IPS-15b (cell line): ENCODE data around the gene DSG4.

Experiments
- H3K27me3 ChIP-seq: one replicate; pipeline ENCODE4 v1.6.1; 2013; ENCODE audit warnings: low read length; ENCODE audit not compliant: control insufficient read depth, insufficient read depth
- H3K36me3 ChIP-seq: one replicate; pipeline ENCODE4 v1.6.1; 2013; ENCODE audit warnings: low read length; ENCODE audit not compliant: control insufficient read depth, insufficient read depth
- H3K4me1 ChIP-seq: one replicate; pipeline ENCODE4 v1.6.1; 2013; ENCODE audit warnings: mild to moderate bottlenecking, low read length; ENCODE audit not compliant: control insufficient read depth, insufficient read depth
- H3K4me3 ChIP-seq: one replicate; pipeline ENCODE4 v1.5.1; 2013; ENCODE audit warnings: low read depth, low read length
- H3K9ac ChIP-seq: one replicate; pipeline ENCODE4 v1.6.1; 2013; ENCODE audit warnings: low read depth, mild to moderate bottlenecking, low read length
- H3K9me3 ChIP-seq: one replicate; pipeline ENCODE4 v1.6.1; 2013; ENCODE audit warnings: mild to moderate bottlenecking, low read length; ENCODE audit not compliant: control insufficient read depth, insufficient read depth

DSG4 gene

GRCh38 chr18:31410716-31411483 is 34.3 kb downstream of the DSG4 start:
- no peaks in the 10 kb centered on the region for H3K4me1 ChIP-seq
- H3K9ac ChIP-seq, result no peak overlapping the region
- no peaks in the 10 kb centered on the region for H3K36me3 ChIP-seq

GRCh38 chr18:31413137-31413536 is 36.6 kb downstream of the DSG4 start:
- Histone ChIP-seq H3K9ac (no peak overlapping the region), H3K4me1 (no peaks in the 10 kb centered on the region), H3K4me3 (no peak overlapping the region), H3K36me3 (no peaks in the 10 kb centered on the region), H3K9me3 (no peaks in the 10 kb centered on the region), H3K27me3 (no peaks in the 10 kb centered on the region)

More at GRCh38 chr18:31410716-31411483, 34.3 kb downstream of the DSG4 start:
- H3K4me3 ChIP-seq, result no peak overlapping the region
- H3K9me3 ChIP-seq, result no peaks in the 10 kb centered on the region
- no peaks in the 10 kb centered on the region for H3K27me3 ChIP-seq

DNA sequence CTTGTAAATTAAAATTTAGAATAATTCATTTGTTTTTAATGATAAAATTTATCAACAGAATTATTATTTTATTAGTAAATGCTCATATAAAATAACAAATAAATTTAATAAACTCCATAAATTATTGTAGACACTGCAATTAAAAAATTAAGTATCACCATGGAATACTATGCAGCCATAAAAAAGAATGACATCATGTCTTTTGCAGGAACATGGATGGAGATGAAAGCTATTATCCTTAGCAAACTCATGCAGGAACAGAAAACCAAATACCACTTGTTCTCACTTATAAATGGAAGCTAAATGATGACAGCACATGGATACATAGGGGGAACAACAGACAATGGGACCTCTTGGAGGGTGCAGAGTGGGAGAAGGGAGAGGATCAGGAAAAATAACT is 41.3 kb downstream of the DSG4 start:
- Histone ChIP-seq H3K36me3 (no peaks in the 10 kb centered on the region), H3K9ac (no peak overlapping the region), H3K9me3 (no peaks in the 10 kb centered on the region), H3K27me3 (no peaks in the 10 kb centered on the region), H3K4me3 (no peak overlapping the region), H3K4me1 (no peaks in the 10 kb centered on the region)

DNA sequence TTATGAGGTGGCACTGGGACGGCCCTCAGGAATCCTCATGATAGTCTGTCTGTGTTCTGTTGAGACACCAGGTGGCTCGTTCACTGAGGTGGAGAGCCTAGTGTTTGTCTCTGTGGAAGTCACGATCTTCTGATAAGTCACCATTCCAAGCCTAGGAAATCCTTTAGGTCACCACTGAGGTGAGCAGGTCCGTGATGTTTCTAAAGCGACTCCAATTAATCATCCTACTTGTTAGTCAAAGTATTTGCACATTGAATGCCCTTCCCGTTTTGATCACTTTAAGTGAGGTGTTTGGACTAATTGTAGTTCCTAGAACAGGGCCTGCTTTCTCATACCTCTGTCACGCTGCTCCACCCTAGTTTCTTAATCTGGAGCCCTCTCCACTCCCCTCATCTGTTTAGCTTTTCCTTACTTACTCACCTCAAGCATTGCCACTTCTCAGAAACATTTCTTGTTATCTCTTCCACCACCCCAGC is 42.9 kb downstream of the DSG4 start:
- no peaks in the 10 kb centered on the region for H3K9me3 ChIP-seq
- no peaks in the 10 kb centered on the region for H3K36me3 ChIP-seq
- H3K4me3 ChIP-seq, result no peak overlapping the region
- no peaks in the 10 kb centered on the region for H3K4me1 ChIP-seq
- H3K27me3 ChIP-seq, result no peaks in the 10 kb centered on the region
- H3K9ac ChIP-seq, result no peak overlapping the region

DNA sequence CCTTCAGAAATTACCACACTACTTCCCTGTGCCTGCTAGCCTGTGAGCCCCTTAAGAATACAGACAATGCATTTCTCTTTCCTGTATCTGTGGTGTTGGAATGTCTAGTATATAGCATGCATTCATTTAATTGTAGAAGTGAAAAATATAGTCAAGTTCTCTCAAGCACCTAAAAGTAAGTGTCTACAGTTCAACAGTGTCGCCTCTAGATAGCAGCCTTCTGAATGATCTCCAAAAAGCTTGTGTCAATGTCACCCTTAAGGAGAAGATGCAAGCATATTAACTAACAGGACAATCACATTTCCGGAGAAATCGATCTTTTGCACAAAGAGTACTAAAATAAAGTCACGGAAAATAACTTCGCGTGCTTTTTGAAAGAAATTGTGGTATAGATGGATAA is 43.5 kb downstream of the DSG4 start:
- no peaks in the 10 kb centered on the region for H3K9me3 ChIP-seq
- H3K27me3 ChIP-seq, result no peaks in the 10 kb centered on the region
- no peaks in the 10 kb centered on the region for H3K4me1 ChIP-seq
- H3K9ac ChIP-seq, result no peak overlapping the region
- no peaks in the 10 kb centered on the region for H3K36me3 ChIP-seq
- H3K4me3 ChIP-seq, result no peak overlapping the region

DNA sequence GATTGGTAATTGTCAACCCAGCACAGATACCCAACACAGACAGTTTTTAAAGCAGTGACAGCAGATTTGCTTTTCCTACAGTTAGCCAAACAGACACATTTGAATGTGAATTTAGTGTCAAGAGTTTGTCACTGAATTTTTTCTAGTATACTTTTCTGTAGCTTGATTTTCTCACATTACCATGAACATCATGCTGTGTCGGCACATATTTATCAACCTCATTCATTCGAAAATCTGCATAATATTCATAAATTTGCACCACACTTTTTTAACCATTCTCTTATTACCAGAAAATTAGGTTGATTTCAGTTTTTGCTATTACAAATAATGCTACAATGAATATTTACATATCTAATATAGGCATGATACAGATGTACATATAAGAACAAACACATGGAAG is 43.9 kb downstream of the DSG4 start:
- H3K4me3 ChIP-seq, result no peak overlapping the region
- no peaks in the 10 kb centered on the region for H3K4me1 ChIP-seq
- H3K36me3 ChIP-seq, result no peaks in the 10 kb centered on the region
- H3K9ac ChIP-seq, result no peak overlapping the region
- no peaks in the 10 kb centered on the region for H3K27me3 ChIP-seq
- no peaks in the 10 kb centered on the region for H3K9me3 ChIP-seq

DNA sequence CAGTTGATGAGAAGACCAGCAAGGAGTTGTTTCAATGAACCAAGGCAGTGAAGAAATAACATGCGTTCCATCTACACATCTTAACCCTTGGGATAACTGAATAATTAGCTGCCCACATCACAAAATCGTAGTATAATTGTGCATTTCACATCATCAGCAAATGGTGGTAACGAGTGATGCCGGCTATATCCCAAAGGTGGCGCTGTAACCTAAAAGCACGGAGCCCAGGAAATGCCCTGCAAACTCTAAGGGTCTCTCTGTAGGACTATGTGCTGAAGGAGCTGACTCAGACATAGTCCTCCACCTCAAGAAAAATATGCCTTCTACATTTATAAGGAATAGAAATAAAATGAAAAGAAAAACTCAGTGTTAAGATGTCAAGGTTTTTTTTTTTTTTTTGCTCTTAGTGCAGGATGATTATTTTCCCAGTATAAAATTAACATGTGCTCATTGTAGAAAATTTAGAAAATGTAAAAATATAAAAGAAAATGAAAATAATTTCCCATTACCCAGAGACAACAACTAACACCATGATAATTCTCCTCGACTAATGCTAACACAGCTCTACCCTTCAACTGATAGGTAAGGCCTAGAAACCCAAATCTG is 47.9 kb downstream of the DSG4 start:
- Histone ChIP-seq H3K36me3 (no peaks in the 10 kb centered on the region), H3K4me1 (no peaks in the 10 kb centered on the region), H3K4me3 (no peak overlapping the region), H3K27me3 (no peaks in the 10 kb centered on the region), H3K9me3 (no peaks in the 10 kb centered on the region), H3K9ac (no peak overlapping the region)

- Histone ChIP-seq H3K9ac (no peak overlapping the region), H3K9me3 (no peaks in the 10 kb centered on the region), H3K4me1 (peaks cover 5% of the 10 kb centered on the region), H3K36me3 (no peaks in the 10 kb centered on the region), H3K27me3 (no peaks in the 10 kb centered on the region), H3K4me3 (no peak overlapping the region)
Observed at GRCh38 chr18:31426021-31426420, 49.4 kb downstream of the DSG4 start.

DNA sequence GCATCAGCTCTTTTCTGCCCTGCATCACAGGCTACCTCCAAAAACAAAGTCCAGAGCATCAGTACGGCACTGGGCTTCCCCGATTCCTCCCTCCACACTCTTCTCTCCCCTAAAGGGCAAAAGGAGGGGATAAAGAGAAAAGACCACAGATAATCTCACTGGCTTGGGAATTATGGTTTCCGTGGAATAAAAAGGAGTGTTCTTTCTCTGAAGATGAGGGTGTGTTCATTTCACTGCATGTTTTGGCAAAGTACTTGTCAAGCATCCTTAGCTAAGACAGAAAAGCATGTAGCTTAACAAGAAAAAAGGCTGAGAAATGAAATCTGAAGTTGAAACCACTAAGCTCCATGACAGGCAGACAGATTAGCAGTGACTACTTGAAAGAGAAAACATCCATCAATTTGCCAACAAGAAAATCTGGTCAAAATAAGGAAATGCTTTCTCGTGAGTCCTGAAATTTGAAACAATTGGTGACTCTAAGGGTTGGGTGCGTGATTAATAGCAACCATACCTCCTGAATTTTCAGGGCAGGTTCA is 50.4 kb downstream of the DSG4 start:
- H3K9me3 ChIP-seq, result no peaks in the 10 kb centered on the region
- no peaks in the 10 kb centered on the region for H3K36me3 ChIP-seq
- H3K4me3 ChIP-seq, result no peak overlapping the region
- H3K27me3 ChIP-seq, result no peaks in the 10 kb centered on the region
- H3K9ac ChIP-seq, result no peak overlapping the region
- peaks cover 5% of the 10 kb centered on the region for H3K4me1 ChIP-seq

DNA sequence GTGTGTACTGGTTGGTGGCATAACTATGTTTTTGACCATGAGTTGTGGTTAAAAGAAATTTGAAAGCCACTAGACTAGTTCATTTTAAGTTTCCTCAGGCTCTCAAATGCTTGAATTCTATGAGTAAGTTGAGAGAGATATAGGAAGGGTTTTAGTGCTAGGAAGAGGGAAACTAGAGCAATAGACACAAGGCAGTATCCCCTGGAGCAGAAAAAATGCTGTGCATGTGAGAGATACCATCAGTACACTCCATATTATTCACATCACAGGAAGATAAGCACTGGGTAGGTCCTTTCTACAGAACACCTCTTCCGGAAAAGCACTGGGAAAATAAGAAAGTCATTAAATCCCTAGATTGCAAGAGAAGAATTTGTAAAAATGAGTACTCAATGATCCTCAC is 51.6 kb downstream of the DSG4 start:
- Histone ChIP-seq H3K4me3 (no peak overlapping the region), H3K9ac (no peak overlapping the region), H3K36me3 (no peaks in the 10 kb centered on the region)

DNA sequence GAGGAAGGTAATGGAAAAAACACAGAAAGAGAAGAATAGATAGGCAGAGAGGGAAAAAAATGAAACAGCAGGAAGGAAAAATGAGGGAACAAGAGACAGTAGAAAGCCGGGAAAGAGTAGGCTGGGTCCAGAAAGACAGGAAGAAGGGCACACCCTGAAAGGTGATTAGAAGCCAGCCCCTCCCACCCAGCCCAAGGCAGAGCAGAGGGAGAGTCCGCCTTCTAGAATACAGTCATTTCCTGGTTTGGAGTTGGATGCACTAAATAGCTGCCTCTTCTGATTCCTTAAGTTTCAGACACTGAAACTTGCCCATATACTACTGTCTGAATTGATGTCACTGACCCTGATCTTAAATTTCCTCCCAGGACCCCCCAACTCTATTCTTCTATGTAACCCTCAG is 53.0 kb downstream of the DSG4 start:
- Histone ChIP-seq H3K9me3 (no peaks in the 10 kb centered on the region), H3K9ac (no peak overlapping the region), H3K27me3 (no peaks in the 10 kb centered on the region), H3K36me3 (no peaks in the 10 kb centered on the region), H3K4me3 (no peak overlapping the region), H3K4me1 (peaks cover 5% of the 10 kb centered on the region)

More for the DNA sequence above, 51.6 kb downstream of the DSG4 start:
- peaks cover 5% of the 10 kb centered on the region for H3K4me1 ChIP-seq
- no peaks in the 10 kb centered on the region for H3K9me3 ChIP-seq
- no peaks in the 10 kb centered on the region for H3K27me3 ChIP-seq

GRCh38 chr18:31430072-31430471 is 53.5 kb downstream of the DSG4 start:
- Histone ChIP-seq H3K4me1 (peaks cover 5% of the 10 kb centered on the region), H3K4me3 (no peak overlapping the region), H3K36me3 (no peaks in the 10 kb centered on the region), H3K27me3 (no peaks in the 10 kb centered on the region), H3K9me3 (no peaks in the 10 kb centered on the region), H3K9ac (no peak overlapping the region)
